AG04450 (cell line): ENCODE measurements around the gene NUDCD2. TPM values are rescaled to one million over a fixed set of nuclear protein-coding genes. Genes with fewer than 3 reads are reported as not detected.
"Not testable (repeated sequence)": the region's sequence is repeated elsewhere in the genome, so short reads cannot be mapped to it uniquely, and the experiment has no call there.

Source experiments
- CTCF ChIA-PET: fragments of 300-600, 350-600 bp; formaldehyde crosslinking; extraction: SDS; loops from one replicate; lab custom pipeline; 2022; ENCODE audit warnings: antibody characterized with exemption, inconsistent platforms; lab: Charles Lee
- POLR2A ChIA-PET: fragments of 350-600 bp; formaldehyde crosslinking; extraction: SDS; loops from one replicate; lab custom pipeline; 2021; ENCODE audit warnings: antibody characterized with exemption, inconsistent platforms; lab: Yijun Ruan, JAX
- DNase-seq: peaks from one replicate; pipeline ENCODE4 v3.0.0-alpha.2; 2011; ENCODE audit warnings: low read depth, low spot score
- H3K27ac ChIP-seq: one replicate; pipeline ENCODE4 v1.5.1; 2012; ENCODE audit warnings: low read depth, low read length, control low read depth
- H3K27me3 ChIP-seq: one replicate; pipeline ENCODE4 v1.6.0; 2012; ENCODE audit warnings: low read length; ENCODE audit not compliant: control insufficient read depth, insufficient read depth
- H3K4me3 ChIP-seq: 2 replicates; pipeline ENCODE4 v1.5.1; 2011; ENCODE audit warnings: mild to moderate bottlenecking, low read depth, low read length, control low read depth
- H3K9me3 ChIP-seq: 2 replicates; pipeline ENCODE4 v1.5.1; 2012; ENCODE audit warnings: low read length; ENCODE audit not compliant: control insufficient read depth, insufficient read depth
- CTCF ChIP-seq: IDR thresholded peaks from 2 replicates; pipeline ENCODE4 v1.5.1; 2011; ENCODE audit warnings: low read depth, low read length, control low read depth, inconsistent platforms
- polyA plus RNA-seq: library from polyadenylated mRNA; depleted of rRNA; stranded (reverse); fragments of >200 nt; gene quantifications from 2 replicates; pipeline ENCODE4 v1.2.3, GENCODE V29; 2011

The NUDCD2 gene
- polyA plus RNA-seq, 1 experiment: 5.6 TPM

GRCh38 chr5:163433271-163433670, 26.6 kb downstream of the NUDCD2 start:
- ChIA-PET CTCF (no interaction called here), POLR2A (no interaction called here)
- TF ChIP-seq CTCF: no peak

GRCh38 chr5:163432544-163432943, 27.4 kb downstream of the NUDCD2 start:
- no peak for DNase-seq
- no peak overlapping the region for H3K4me3 ChIP-seq
- POLR2A ChIA-PET: no interaction called here
- no peak for TF ChIP-seq CTCF
- no peaks in the 10 kb centered on the region; the same call in 1 of the 2 replicates for H3K9me3 ChIP-seq
- CTCF ChIA-PET: no interaction called here
- no peaks in the 10 kb centered on the region for H3K27me3 ChIP-seq
- no peak overlapping the region for H3K27ac ChIP-seq

More at GRCh38 chr5:163433271-163433670, 26.6 kb downstream of the NUDCD2 start:
- Histone ChIP-seq H3K9me3 (no peaks in the 10 kb centered on the region; the same call in 1 of the 2 replicates), H3K27me3 (no peaks in the 10 kb centered on the region), H3K4me3 (no peak overlapping the region), H3K27ac (no peak overlapping the region)
- no peak for DNase-seq

GRCh38 chr5:163426128-163426527, 33.8 kb downstream of the NUDCD2 start:
- CTCF ChIA-PET, H3K4me3 ChIP-seq, POLR2A ChIA-PET, H3K27ac ChIP-seq, DNase-seq, H3K9me3 ChIP-seq, H3K27me3 ChIP-seq: not testable (repeated sequence)

GRCh38 chr5:163424836-163425235, 35.1 kb downstream of the NUDCD2 start:
- ChIA-PET POLR2A (no interaction called here), CTCF (interaction anchor here (1.3 kb wide), 1 partner anchor 17 kb away, joined by 6 read pairs; no protein-coding TSS in a partner anchor)
- no peaks in the 10 kb centered on the region for H3K27me3 ChIP-seq
- no peak for TF ChIP-seq CTCF
- no peaks in the 10 kb centered on the region for H3K9me3 ChIP-seq
- no peak overlapping the region for H3K27ac ChIP-seq
- DNase-seq: no peak
- H3K4me3 ChIP-seq: no peak overlapping the region

- CTCF ChIA-PET: interaction anchor here (0.7 to 1.3 kb wide), 2 partner anchors 8 to 9 kb away, joined by 3 read pairs; no protein-coding TSS in a partner anchor
- H3K27me3 ChIP-seq: peaks cover 14% of the 10 kb centered on the region
- H3K4me3 ChIP-seq, H3K9me3 ChIP-seq, H3K27ac ChIP-seq, POLR2A ChIA-PET, DNase-seq: not testable (repeated sequence)
Observed at GRCh38 chr5:163415673-163416072, 44.2 kb downstream of the NUDCD2 start.

- Histone ChIP-seq H3K4me3 (no peak overlapping the region), H3K9me3 (no peaks in the 10 kb centered on the region), H3K27me3 (peaks cover 6% of the 10 kb centered on the region), H3K27ac (no peak overlapping the region)
- no peak for DNase-seq
- ChIA-PET POLR2A (no interaction called here), CTCF (interaction anchor here (1.0 to 3.7 kb wide), 2 partner anchors 20 to 51 kb away, joined by 3 to 18 read pairs; no protein-coding TSS in a partner anchor)
- TF ChIP-seq CTCF: no peak
Observed at GRCh38 chr5:163410505-163410904, 49.4 kb downstream of the NUDCD2 start.
